DND-41 (cell line): ENCODE results near the gene ASF1B.

Experiments
- ATAC-seq: fragments of 200-7000 bp; cut with Tn5 transposase; 3 replicates; pipeline ENCODE4 v1.9.1; 2021; ENCODE audit warnings: low read depth; ENCODE audit not compliant: insufficient read depth
- DNase-seq: peaks from one replicate; pipeline ENCODE4 v3.0.0-alpha.2; 2020
- H2AFZ ChIP-seq: 2 replicates; pipeline ENCODE4 v1.6.0; 2012; ENCODE audit warnings: low read depth, low read length
- H3K27ac ChIP-seq: 2 replicates; pipeline ENCODE4 v1.5.1; 2012; ENCODE audit warnings: low read length, inconsistent platforms
- H3K27me3 ChIP-seq: fragments of 200-600 bp; sonication (generic); 2 replicates; pipeline ENCODE4 v1.6.0; 2012; ENCODE audit warnings: low read length, mild to moderate bottlenecking, inconsistent platforms; ENCODE audit not compliant: insufficient read depth, poor library complexity
- H3K36me3 ChIP-seq: 2 replicates; pipeline ENCODE4 v1.5.1; 2012; ENCODE audit warnings: low read length, inconsistent platforms; ENCODE audit not compliant: insufficient read depth
- H3K4me1 ChIP-seq: 2 replicates; pipeline ENCODE4 v1.5.1; 2012; ENCODE audit warnings: mild to moderate bottlenecking, low read length; ENCODE audit not compliant: insufficient read depth
- H3K4me2 ChIP-seq: 2 replicates; pipeline ENCODE4 v1.6.0; 2012; ENCODE audit warnings: mild to moderate bottlenecking, moderate library complexity, low read length, inconsistent platforms; ENCODE audit not compliant: insufficient read depth
- H3K4me3 ChIP-seq, 2 experiments: fragments of 200-600 bp in 1 of 2; shearing (Covaris generic) in 1 of 2; 2 replicates each; pipeline ENCODE4 v1.5.1; 2012 to 2016; ENCODE audit warnings: inconsistent platforms in 2 of 2, low read length in 2 of 2, mild to moderate bottlenecking in 2 of 2, low read depth in 1 of 2, moderate library complexity in 1 of 2
- H3K79me2 ChIP-seq: 2 replicates; pipeline ENCODE4 v1.6.0; 2012; ENCODE audit warnings: low read length, inconsistent platforms; ENCODE audit not compliant: insufficient read depth
- H3K9ac ChIP-seq: 2 replicates; pipeline ENCODE4 v1.6.0; 2012; ENCODE audit warnings: low read depth, mild to moderate bottlenecking, inconsistent platforms, low read length, moderate library complexity
- H3K9me3 ChIP-seq: 2 replicates; pipeline ENCODE4 v1.5.1; 2012; ENCODE audit warnings: low read length, moderate library complexity, mild to moderate bottlenecking, inconsistent platforms; ENCODE audit not compliant: insufficient read depth, severe bottlenecking
- H4K20me1 ChIP-seq: 2 replicates; pipeline ENCODE4 v1.6.0; 2012; ENCODE audit warnings: low read length; ENCODE audit not compliant: insufficient read depth
- CTCF ChIP-seq: IDR thresholded peaks from 2 replicates; pipeline ENCODE4 v1.5.1; 2012; ENCODE audit warnings: borderline replicate concordance, low read length, moderate library complexity, mild to moderate bottlenecking; ENCODE audit not compliant: poor library complexity, severe bottlenecking; ENCODE audit errors: extremely low read depth
- EZH2 ChIP-seq: IDR thresholded peaks from 3 replicates; pipeline ENCODE4 v1.6.1; 2012; ENCODE audit warnings: borderline replicate concordance, low read depth, mild to moderate bottlenecking, moderate library complexity, low read length, inconsistent platforms; ENCODE audit not compliant: severe bottlenecking

Gene ASF1B

GRCh38 chr19:14155371-14155770 is 19.0 kb upstream of the ASF1B start:
- Histone ChIP-seq H3K9me3 (no peaks in the 10 kb centered on the region), H3K9ac (no peak overlapping the region), H3K36me3 (peaks cover 78% of the 10 kb centered on the region), H3K27ac (no peak overlapping the region), H3K27me3 (no peaks in the 10 kb centered on the region), H3K79me2 (peaks cover 16% of the 10 kb centered on the region), H3K4me3 (no peak overlapping the region), H4K20me1 (peaks cover 24% of the 10 kb centered on the region), H3K4me2 (no peak overlapping the region), H3K4me1 (no peaks in the 10 kb centered on the region), H2AFZ (no peak overlapping the region)
- TF ChIP-seq EZH2 (no peak), CTCF (no peak)
- ATAC-seq (no peak), DNase-seq (no peak)

GRCh38 chr19:14152713-14153112 is 16.3 kb upstream of the ASF1B start:
- no peak for ATAC-seq
- H3K9me3 ChIP-seq: no peaks in the 10 kb centered on the region

GRCh38 chr19:14150770-14151661 is 14.6 kb upstream of the ASF1B start:
- Histone ChIP-seq H3K4me2 (no peak overlapping the region), H2AFZ (no peak overlapping the region), H3K36me3 (peaks cover 42% of the 10 kb centered on the region), H3K79me2 (peaks cover 40% of the 10 kb centered on the region), H3K4me3 (no peak overlapping the region), H3K27ac (no peak overlapping the region), H3K27me3 (no peaks in the 10 kb centered on the region), H4K20me1 (peaks cover 44% of the 10 kb centered on the region), H3K9ac (no peak overlapping the region), H3K9me3 (no peaks in the 10 kb centered on the region), H3K4me1 (no peaks in the 10 kb centered on the region)
- DNase-seq (no peak), ATAC-seq (no peak)
- no peak for TF ChIP-seq EZH2
- no peak for TF ChIP-seq CTCF

More at GRCh38 chr19:14152713-14153112, 16.3 kb upstream of the ASF1B start:
- H4K20me1 ChIP-seq: peaks cover 44% of the 10 kb centered on the region
- no peak overlapping the region for H3K4me3 ChIP-seq
- no peaks in the 10 kb centered on the region for H3K27me3 ChIP-seq
- no peak overlapping the region for H3K4me2 ChIP-seq
- H3K27ac ChIP-seq: no peak overlapping the region
- H3K36me3 ChIP-seq: peaks cover 58% of the 10 kb centered on the region
- DNase-seq: no peak
- no peak overlapping the region for H3K9ac ChIP-seq
- TF ChIP-seq CTCF: no peak
- no peak for TF ChIP-seq EZH2
- no peak overlapping the region for H2AFZ ChIP-seq
- no peaks in the 10 kb centered on the region for H3K4me1 ChIP-seq
- H3K79me2 ChIP-seq: peaks cover 33% of the 10 kb centered on the region
